AG09319 (cell line): ENCODE data around the gene SPRYD3.

Source experiments
- DNase-seq: peaks from one replicate; pipeline ENCODE4 v3.0.0-alpha.2; 2010; ENCODE audit warnings: low read depth; ENCODE audit errors: extremely low read depth
- CTCF ChIP-seq: IDR thresholded peaks from 2 replicates; pipeline ENCODE4 v1.5.1; 2011; ENCODE audit warnings: low read depth, mild to moderate bottlenecking, inconsistent platforms, low read length, moderate library complexity

The SPRYD3 gene

GRCh38 chr12:53086361-53086760 lies 7.2 kb upstream of the SPRYD3 start:
- no peak for TF ChIP-seq CTCF
- DNase-seq: no peak

GRCh38 chr12:53082637-53083175 lies 3.5 kb upstream of the SPRYD3 start:
- DNase-seq: no peak
- no peak for TF ChIP-seq CTCF

GRCh38 chr12:53078425-53079225 lies 565 bp downstream of the SPRYD3 start:
- DNase-seq: no peak
- no peak for TF ChIP-seq CTCF

- no peak for TF ChIP-seq CTCF
- DNase-seq: no peak
Measured at GRCh38 chr12:53077030-53077429, 2.2 kb downstream of the SPRYD3 start.

- no peak for TF ChIP-seq CTCF
- no peak for DNase-seq
Measured at GRCh38 chr12:53076461-53076860, 2.7 kb downstream of the SPRYD3 start.

GRCh38 chr12:53074999-53075370 lies 4.2 kb downstream of the SPRYD3 start:
- DNase-seq: no peak

More at GRCh38 chr12:53074999-53075370, 4.2 kb downstream of the SPRYD3 start:
- TF ChIP-seq CTCF: no peak
